GM19240 (cell line): ENCODE results near the gene ZBTB5.
"Not testable (repeated sequence)": the region's sequence is repeated elsewhere in the genome, so short reads cannot be mapped to it uniquely, and the experiment has no call there.

Experiments used
- DNase-seq: peaks from one replicate; pipeline ENCODE4 v3.0.0; 2011; ENCODE audit warnings: low spot score; ENCODE audit not compliant: insufficient read length

Gene ZBTB5

DNA sequence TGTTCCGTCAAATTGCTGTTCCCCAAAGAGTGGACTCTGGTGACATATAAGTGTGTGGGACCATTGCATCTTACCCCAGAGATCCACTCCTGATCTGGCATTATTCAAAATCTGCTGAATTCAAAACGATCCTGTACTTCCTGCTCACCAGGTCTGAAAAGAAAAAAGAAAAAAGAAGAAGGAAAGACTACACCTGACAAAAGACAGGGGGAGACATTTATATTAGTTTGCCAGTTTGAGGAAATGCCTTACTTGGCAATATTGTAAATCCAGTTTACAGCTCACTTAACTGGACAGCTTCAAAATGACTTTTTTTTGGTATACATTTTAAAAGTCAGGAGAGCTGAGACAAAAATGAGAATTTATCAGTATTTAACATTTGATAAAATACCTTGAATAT lies 57.8 kb downstream of the ZBTB5 start:
- DNase-seq, result no peak

DNA sequence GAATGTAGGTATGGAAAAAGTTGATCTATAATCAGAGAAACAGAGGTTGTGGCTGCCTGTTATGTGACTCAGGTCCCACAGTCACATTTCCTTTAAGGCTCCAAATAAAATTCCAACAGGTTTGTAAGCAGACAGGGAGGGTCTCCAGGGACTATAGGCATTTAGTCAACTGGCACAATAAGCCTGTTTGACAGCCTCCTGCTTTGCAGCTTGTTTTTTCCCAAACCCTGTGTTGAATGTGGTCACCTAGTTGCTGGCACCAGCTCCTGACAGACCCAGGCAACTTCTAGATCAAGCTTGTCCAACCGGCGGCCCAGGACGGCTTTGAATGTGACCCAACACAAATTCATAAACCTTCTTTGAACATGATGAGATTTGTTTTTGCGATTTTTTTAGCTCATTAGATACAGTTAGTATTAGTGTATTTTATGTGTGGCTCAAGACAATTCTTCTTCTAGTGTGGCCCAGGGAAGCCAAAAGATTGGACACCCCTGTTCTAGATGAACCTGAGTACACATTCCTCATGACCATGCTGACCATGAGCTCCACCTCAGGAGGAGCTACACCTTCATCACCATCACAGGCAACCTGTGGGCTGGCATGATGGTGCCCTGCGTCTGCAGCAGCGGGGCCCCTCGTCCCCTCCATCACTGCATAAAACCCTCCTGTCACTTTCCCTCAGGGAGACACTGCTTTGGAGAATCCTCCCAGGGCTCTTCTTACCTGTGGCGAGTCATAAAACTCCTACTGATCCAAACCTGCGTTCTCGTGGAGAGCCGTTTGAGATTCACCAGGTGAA lies 58.4 kb downstream of the ZBTB5 start:
- DNase-seq, result no peak

DNA sequence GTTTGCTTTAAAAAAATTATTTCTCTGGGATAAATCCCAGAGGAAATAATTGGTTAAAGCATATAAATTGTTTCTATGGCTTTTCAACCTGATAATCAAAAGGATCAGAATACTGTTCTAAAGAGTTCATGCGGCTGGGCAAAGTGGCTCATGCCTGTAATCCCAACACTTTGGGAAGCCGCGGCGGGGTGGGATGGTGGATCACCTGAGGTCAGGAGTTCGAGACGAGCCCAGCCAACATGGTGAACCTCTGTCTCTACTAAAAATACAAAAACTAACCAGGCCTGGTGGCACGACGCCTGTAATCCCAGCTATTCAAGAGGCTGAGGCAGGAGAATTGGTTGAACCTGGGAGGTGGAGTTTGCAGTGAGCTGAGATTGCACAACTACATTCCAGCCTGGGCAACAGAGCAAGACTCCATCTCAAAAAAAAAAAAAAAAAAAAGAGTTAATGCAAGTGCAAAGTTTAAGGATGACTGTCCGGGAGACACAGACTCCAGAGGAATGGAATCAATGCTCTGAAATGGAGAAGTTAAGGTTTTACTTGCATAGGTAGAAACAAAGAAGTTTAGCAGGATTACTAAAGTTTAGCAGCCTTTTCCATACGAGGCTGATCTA lies 59.4 kb downstream of the ZBTB5 start:
- DNase-seq, result no peak

DNA sequence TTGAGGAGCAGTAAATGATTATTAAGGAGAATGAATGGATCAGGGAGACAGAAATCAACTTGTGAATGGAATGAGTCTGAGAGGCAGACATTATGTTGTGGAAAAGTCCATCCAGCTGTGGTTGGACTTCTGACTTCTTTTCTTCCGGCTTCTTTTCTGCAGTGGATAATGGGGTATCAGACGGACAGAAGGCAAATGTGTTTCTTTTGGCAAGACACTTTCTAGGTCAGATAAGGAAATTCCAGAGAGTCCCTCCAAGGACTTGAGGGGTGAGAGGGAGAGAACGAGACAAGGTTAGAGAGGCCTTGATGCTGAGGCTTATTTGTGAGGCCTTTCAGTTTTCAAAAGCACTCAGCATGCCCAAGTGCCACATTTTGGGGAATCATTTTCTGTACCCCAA lies 59.9 kb downstream of the ZBTB5 start:
- DNase-seq, result no peak

DNA sequence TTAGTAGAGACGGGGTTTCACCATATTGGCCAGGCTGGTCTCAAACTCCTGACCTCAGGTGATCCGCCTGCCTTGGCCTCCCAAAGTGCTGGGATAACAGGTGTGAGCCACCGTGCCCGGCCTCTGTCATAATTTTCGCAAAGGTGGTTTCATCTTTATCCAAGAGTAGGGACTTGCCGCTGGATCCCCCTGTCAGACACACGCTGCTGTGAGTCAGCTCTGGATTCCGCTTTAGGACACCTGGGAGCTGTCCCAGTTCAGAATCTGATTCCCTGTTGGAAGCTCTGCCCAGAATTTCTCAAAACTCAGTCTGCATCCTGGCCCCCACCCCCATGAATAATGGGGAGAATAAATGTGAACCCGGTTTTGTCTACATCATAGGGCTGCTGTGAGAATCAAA lies 60.7 kb downstream of the ZBTB5 start:
- DNase-seq, result no peak

DNA sequence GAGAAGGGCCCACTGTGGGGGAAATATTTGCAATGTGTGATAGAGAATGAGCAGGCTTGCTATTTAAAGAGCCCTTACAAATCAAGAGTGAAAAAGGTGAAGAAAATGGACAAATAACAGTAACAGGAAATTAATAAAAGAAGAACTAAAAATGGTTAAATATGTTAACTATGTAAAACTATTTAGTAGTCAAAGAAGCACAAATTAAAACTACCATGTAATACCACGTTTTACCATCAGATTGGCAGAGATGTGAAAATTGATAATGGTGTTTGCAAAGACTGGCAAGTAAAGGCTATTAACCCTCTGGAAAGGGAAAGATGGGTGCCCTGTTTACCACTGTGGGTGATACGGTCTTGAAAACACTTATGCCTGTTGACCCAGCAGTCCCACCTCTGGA lies 65.9 kb downstream of the ZBTB5 start:
- DNase-seq, result no peak

DNA sequence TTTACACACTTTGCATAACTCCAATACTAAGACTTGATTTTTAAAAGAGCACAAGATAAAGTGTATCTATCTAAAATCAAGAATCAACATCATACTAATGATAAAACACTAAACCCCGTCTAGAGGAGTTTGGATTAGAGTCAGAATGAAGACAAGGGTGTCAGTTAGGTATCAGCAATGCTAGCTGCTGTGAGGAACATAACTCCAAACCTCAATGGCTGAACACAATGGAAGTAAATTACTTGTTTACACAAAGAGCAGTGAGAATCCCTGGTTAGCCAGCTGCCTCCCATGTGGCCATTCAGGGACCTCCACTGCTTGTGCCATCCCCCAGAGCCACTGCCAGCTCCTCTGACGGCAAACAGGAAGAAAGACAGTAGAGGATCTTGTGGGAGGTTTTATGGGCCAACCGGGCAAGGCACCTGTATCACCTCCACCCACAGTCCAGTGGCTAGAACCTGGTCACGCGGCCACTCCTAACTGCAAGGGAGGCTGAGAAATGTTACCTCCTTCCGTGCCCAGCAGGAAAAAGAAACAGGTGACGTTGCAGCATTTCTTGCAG lies 66.7 kb downstream of the ZBTB5 start:
- no peak for DNase-seq

DNA sequence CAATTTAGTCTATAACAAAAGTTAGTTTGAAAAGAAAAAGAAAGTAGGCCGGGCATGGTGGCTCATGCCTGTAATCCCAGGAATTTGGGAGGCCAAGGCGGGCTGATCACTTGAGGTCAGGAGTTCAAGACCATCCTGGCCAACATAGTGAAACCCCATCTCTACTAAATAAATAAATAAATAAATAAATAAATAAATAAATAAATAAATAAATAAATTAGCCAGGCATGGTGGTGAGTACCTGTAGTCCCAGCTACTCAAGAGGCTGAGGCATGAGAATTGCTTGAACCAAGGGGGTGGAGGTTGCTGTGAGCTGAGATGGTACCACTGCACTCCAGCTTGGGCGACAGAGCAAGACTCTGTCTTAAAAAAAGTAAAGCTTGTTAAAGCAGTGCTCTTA lies 67.3 kb downstream of the ZBTB5 start:
- DNase-seq, result not testable (repeated sequence)

DNA sequence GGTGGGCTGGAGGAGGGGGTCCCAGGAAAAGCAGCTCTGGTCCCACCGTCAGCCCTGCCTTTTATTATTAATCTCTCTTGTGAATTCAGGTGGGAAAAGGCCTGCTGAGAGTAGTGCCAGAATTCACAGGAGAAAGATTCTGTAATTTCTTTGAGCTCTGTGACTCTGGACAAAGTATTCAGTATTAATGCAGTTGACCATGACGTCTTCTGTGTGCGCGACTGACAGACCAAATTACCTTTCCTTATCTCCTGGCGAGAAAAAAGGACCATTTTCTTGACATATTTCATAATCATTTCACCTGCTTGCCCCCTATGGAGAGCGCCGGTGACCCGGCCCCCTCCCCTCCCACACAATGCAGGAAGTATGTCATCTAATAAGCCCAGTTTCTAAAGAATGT lies 69.6 kb downstream of the ZBTB5 start:
- DNase-seq, result no peak

DNA sequence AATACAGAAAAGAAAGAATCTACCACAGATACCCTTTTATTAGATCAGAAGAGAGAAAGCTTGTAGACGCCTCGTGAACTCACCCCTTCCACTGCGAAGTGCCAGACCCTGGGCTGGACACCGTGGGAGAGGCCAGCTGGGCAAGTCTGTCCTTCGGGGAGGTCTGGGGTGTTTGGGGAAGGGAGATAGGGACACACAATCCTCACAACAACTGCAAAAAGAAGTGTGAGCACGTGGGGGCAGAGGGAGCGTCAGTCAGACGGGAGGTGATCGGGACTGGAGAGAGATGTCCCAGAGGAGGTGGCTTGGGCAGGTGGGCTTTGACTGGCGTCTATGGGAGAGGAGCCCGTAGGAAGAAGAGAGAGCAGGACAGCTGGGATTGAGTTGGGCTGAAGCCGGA lies 70.0 kb downstream of the ZBTB5 start:
- no peak for DNase-seq

DNA sequence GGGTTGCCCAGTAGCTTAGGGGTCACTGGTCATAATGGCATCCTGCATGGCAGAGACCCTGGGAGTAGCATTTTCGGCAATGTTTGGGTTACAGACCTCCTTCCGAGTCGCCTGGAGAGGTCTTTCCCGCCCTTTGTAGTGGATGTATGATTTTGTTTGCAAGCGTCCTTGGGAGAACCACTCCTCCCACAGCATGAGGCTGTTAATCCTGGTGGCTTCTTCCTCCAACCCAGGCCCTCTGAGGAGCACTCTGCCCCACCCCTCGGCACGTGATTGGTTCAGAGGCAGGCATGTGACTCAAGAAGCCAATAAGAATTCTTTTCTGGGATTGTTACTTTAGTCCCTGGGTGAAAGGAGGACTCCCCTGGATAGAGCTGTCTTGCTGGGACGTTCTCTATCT lies 73.0 kb downstream of the ZBTB5 start:
- DNase-seq, result no peak

DNA sequence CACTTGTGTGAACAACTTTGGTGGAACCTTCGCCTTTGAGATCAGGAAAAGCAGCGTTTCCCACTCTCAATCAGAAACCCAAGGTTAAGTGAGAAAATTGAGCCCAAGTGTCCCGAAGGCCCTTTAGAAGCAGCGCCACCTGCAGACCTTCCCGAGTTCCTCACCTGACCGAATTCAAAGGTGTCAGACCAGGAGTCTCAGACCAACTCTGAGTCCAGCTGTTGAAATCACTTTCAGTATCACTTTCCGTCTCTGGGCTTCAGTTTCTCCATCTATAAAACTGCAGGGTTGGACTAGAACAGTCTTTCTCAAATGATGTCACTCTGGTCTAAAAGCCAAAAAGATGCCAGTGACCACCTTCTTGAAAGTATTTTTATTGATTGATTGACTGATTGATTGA lies 74.5 kb downstream of the ZBTB5 start:
- DNase-seq, result no peak
